A673 (cell line): Measurements from ENCODE around the gene AP3D1.

ENCODE experiments used
- EZH2 ChIP-seq: fragments of 200-600 bp; sonication (generic); IDR thresholded peaks from 2 replicates; pipeline ENCODE4 v1.6.1; 2017; ENCODE audit warnings: borderline replicate concordance, low read depth, mild to moderate bottlenecking, mixed read lengths, antibody characterized with exemption, low read length; ENCODE audit not compliant: poor library complexity, severe bottlenecking
- TF ChIP-seq, protein P1 (sequence below): fragments of 300-800, 200-600 bp; sonication (generic); conservative IDR thresholded peaks from 2 replicates; pipeline ENCODE4 v1.5.1; 2017; ENCODE audit warnings: low read depth, mild to moderate bottlenecking, antibody characterized with exemption, low read length, moderate library complexity, mixed read lengths

GRCh38 chr19:2164020-2164998, 12.9 kb upstream of the AP3D1 start:
- no peak for TF ChIP-seq EZH2
- TF ChIP-seq, protein P1, sequence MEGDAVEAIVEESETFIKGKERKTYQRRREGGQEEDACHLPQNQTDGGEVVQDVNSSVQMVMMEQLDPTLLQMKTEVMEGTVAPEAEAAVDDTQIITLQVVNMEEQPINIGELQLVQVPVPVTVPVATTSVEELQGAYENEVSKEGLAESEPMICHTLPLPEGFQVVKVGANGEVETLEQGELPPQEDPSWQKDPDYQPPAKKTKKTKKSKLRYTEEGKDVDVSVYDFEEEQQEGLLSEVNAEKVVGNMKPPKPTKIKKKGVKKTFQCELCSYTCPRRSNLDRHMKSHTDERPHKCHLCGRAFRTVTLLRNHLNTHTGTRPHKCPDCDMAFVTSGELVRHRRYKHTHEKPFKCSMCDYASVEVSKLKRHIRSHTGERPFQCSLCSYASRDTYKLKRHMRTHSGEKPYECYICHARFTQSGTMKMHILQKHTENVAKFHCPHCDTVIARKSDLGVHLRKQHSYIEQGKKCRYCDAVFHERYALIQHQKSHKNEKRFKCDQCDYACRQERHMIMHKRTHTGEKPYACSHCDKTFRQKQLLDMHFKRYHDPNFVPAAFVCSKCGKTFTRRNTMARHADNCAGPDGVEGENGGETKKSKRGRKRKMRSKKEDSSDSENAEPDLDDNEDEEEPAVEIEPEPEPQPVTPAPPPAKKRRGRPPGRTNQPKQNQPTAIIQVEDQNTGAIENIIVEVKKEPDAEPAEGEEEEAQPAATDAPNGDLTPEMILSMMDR, result no peak
